Small intestine (tissue), 7 donors: ENCODE measurements around the gene PCBP3. TPM values are rescaled to one million over a fixed set of nuclear protein-coding genes. Genes with fewer than 3 reads are reported as not detected.

ENCODE experiments used
- DNase-seq, 2 donors: peaks; one replicate each; pipeline versions ENCODE4 v3.0.0 to v3.0.0-alpha.2; 2013
- FAIRE-seq: peaks from 2 replicates; lab custom pipeline; 2012; peaks lifted over from hg19 to GRCh38; lab: Jason Lieb, UNC
- H3K27ac ChIP-seq, 3 donors: one replicate each; pipeline ENCODE4 v1.5.1; 2013; ENCODE audit warnings: low read length in 2 of 3, mild to moderate bottlenecking in 2 of 3, control low read depth in 1 of 3, inconsistent platforms in 1 of 3, low read depth in 1 of 3, moderate library complexity in 1 of 3
- H3K27me3 ChIP-seq, 3 donors: one replicate each; pipeline ENCODE4 v1.6.1; 2013; ENCODE audit warnings: low read length in 3 of 3, inconsistent platforms in 1 of 3; ENCODE audit not compliant: control insufficient read depth in 3 of 3, insufficient read depth in 3 of 3
- H3K36me3 ChIP-seq, 3 donors: one replicate each; pipeline ENCODE4 v1.6.1; 2013; ENCODE audit warnings: low read length in 3 of 3, inconsistent platforms in 1 of 3, low read depth in 1 of 3, mild to moderate bottlenecking in 1 of 3, moderate library complexity in 1 of 3; ENCODE audit not compliant: control insufficient read depth in 3 of 3, insufficient read depth in 2 of 3
- H3K4me1 ChIP-seq, 3 donors: one replicate each; pipeline ENCODE4 v1.6.1; 2013; ENCODE audit warnings: low read length in 2 of 3, inconsistent platforms in 1 of 3, low read depth in 1 of 3, mild to moderate bottlenecking in 1 of 3, moderate library complexity in 1 of 3; ENCODE audit not compliant: control insufficient read depth in 3 of 3, insufficient read depth in 2 of 3
- H3K4me3 ChIP-seq, 3 donors: one replicate each; pipeline ENCODE4 v1.5.1; 2013; ENCODE audit warnings: low read length in 3 of 3, control low read depth in 1 of 3, inconsistent platforms in 1 of 3, low read depth in 1 of 3, mild to moderate bottlenecking in 1 of 3, moderate library complexity in 1 of 3
- H3K9me3 ChIP-seq, 2 donors: one replicate each; pipeline ENCODE4 v1.6.1; 2013; ENCODE audit warnings: low read depth in 1 of 2, low read length in 1 of 2; ENCODE audit not compliant: control insufficient read depth in 2 of 2, insufficient read depth in 1 of 2
- WGBS, 3 donors: extraction: QIAGEN DNeasy Blood & Tissue Kit; methylation state at CpG; one replicate each; pipeline ENCODE4 v1.1.7; 2013; 5-methylcytosine and 5-hydroxymethylcytosine counted together
- polyA plus RNA-seq, 4 donors: library from polyadenylated mRNA; stranded (reverse) in 3 of 4; unstranded in 1 of 4; fragments of 200-250 nt in 3 of 4; fragments of 120-200 nt in 1 of 4; gene quantifications; one replicate each; pipeline versions ENCODE4 v1.2.1 to v1.2.3, GENCODE V29; 2013
- donor health status: healthy with polysubstance abuse.
- donor health status: control.
- donor health status: control.
- donor health status: Bipolar disorder and iron deficiency.
- donor health status: healthy.

Gene PCBP3
- polyA plus RNA-seq, 4 donors, result 0.81 to 8.2 (median 1.0) TPM; not detected in 1

- Histone ChIP-seq H3K36me3 (no peaks in the 10 kb centered on the region), H3K4me1 (no peaks in the 10 kb centered on the region), H3K9me3 (peaks cover 0 to 22% of the 10 kb centered on the region in 2 donors), H3K27me3 (no peaks in the 10 kb centered on the region), H3K27ac (no peak overlapping the region), H3K4me3 (no peak overlapping the region)
- FAIRE-seq, result no peak
- 83 to 87% (median 84%) methylated on average over 17 of the region's 17 CpGs for WGBS, 3 donors
- no peak for DNase-seq
These were observed 295.4 kb downstream of the PCBP3 start for GRCh38 chr21:45938811-45939520.

DNA sequence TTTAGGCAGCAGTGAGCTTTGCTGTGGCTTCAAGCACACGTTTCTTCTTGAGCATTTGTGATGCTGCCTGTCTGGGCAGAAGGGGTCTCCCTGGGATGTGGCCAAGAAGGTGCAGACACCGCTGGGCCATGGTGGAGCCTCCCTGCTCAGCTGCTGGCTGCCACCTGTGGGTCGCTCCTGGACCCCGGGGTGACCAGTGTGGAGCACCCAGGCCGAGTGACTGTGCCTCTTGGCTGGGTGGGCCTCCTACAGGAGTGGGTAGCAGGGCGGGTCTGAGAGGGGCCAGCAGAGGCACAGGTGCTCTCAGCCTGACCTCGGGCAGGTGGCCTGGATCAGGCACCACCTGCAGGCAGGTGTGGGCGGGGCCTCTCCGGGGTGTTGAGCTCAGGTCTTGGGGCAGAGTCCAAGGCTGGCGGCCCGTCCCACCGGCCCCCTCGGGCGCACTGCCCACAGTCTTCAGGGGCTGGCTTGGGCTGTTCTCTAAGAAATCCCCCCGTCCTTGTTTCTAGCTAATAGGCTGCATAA lies 296.1 kb downstream of the PCBP3 start:
- Histone ChIP-seq H3K4me3 (no peak overlapping the region), H3K4me1 (no peaks in the 10 kb centered on the region), H3K27ac (no peak overlapping the region), H3K9me3 (peaks cover 0 to 21% of the 10 kb centered on the region in 2 donors), H3K36me3 (no peaks in the 10 kb centered on the region), H3K27me3 (no peaks in the 10 kb centered on the region)
- FAIRE-seq (no peak), DNase-seq (no peak)
- WGBS, 3 donors, result 66 to 80% (median 68%) methylated on average over 13 to 15 of the region's 15 CpGs

- FAIRE-seq (no peak), DNase-seq (no peak)
- Histone ChIP-seq H3K4me3 (no peak overlapping the region), H3K36me3 (no peaks in the 10 kb centered on the region), H3K4me1 (no peaks in the 10 kb centered on the region), H3K27me3 (no peaks in the 10 kb centered on the region), H3K9me3 (peaks cover 0 to 17% of the 10 kb centered on the region in 2 donors), H3K27ac (no peak overlapping the region)
- WGBS, 3 donors, result 92 to 96% (median 93%) methylated on average over 20 of the region's 20 CpGs
These were observed 296.6 kb downstream of the PCBP3 start for GRCh38 chr21:45940091-45940490.

DNA sequence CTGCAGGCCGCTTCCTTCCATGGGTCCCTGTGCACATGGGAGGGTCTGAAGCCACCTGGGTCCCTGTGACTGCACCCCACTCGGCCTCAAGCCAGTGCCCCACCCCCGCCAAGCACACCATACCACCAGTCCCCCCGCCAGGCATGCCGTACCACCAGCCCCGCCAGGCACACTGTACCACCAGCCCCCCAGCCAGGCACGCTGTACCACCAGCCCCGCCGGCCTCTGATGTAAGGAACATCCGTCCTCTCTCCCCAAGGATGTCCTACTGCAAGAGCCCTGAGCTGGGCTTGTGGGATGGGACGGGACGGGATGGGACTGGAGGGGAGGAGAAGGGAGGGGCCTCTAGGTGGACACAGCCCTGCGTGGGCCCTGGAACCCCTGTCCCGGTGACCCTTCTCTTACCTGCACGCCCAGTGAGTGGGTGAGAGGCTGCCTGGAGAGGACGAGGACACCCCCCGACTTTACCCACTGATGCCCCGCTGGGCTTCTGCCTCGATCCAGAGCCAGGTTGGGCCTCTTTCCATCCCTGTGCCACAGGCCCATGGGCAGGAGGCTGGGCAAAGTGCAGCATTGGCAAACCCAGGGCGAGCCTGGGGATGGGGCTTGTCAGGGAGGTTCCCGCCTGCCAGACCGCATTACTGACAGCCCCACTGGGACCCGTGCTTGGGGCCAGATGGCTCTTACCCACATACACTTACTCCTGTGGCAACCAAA lies 297.3 kb downstream of the PCBP3 start:
- H3K27ac ChIP-seq, result no peak overlapping the region
- H3K4me1 ChIP-seq, result no peaks in the 10 kb centered on the region
- 73 to 84% (median 78%) methylated on average over 23 of the region's 23 CpGs for WGBS, 3 donors
- DNase-seq, result no peak
- H3K4me3 ChIP-seq, result no peak overlapping the region
- H3K36me3 ChIP-seq, result no peaks in the 10 kb centered on the region
- H3K27me3 ChIP-seq, result no peaks in the 10 kb centered on the region
- FAIRE-seq, result no peak
- peaks cover 0 to 10% of the 10 kb centered on the region in 2 donors for H3K9me3 ChIP-seq

- no peaks in the 10 kb centered on the region for H3K36me3 ChIP-seq
- 79 to 85% (median 80%) methylated on average over 11 to 14 of the region's 14 CpGs for WGBS, 3 donors
- H3K4me3 ChIP-seq, result no peak overlapping the region
- no peak for DNase-seq
- no peak for FAIRE-seq
- no peaks in the 10 kb centered on the region for H3K27me3 ChIP-seq
- H3K27ac ChIP-seq, result no peak overlapping the region
- no peaks in the 10 kb centered on the region for H3K4me1 ChIP-seq
- peaks cover 0 to 5% of the 10 kb centered on the region in 2 donors for H3K9me3 ChIP-seq
These were observed 297.8 kb downstream of the PCBP3 start for GRCh38 chr21:45941338-45941710.

- FAIRE-seq (no peak), DNase-seq (no peak)
- no peak overlapping the region for H3K4me3 ChIP-seq
- H3K9me3 ChIP-seq, result no peaks in the 10 kb centered on the region
- H3K36me3 ChIP-seq, result no peaks in the 10 kb centered on the region
- WGBS, 3 donors, result 82 to 85% (median 84%) methylated on average over 30 to 32 of the region's 32 CpGs
- H3K27me3 ChIP-seq, result no peaks in the 10 kb centered on the region
- H3K4me1 ChIP-seq, result no peaks in the 10 kb centered on the region
- no peak overlapping the region for H3K27ac ChIP-seq
These were observed 298.4 kb downstream of the PCBP3 start for GRCh38 chr21:45941717-45942546.

DNA sequence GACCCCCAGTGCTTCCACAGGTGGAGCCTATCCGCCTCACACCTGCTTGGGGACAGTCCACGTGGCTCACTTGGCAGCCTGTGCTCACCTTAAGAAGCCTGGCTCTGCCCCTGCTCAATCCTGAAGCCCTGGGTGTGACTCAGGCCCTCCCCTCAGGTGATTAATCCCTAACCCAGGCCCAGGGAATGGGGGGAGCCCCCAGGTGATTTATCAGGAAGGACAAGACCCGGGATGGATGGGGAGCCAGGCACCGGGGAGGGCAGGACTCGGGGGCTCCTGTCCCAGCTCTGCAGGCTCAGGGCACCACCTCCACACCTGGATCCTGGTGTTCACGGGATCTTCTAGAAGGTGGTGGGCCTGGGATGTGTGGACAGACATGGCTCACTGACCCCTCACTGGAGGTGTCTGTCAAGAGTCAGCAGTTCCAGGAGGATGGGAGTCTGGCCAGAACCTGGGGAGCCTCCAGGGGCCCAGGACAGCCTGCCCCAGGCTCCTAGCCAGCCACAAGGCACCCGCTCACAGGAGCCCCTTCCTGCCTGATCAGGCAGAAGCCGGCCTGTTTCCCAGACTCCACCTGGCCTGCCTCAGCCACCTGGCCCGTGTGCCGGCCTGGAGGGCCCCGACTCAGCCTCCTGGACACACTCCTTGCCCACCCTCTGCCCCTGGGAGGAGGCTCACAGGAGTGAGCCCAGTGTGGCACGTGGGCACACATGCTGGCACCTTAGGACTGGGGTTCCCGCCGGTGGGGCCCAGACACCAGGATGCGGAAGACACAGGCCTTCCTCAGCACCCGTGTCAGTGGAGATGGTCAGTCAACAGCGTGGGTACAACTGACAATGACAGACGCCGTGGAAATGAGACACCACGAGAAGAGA lies 299.5 kb downstream of the PCBP3 start:
- Histone ChIP-seq H3K9me3 (no peaks in the 10 kb centered on the region), H3K27ac (no peak overlapping the region), H3K27me3 (no peaks in the 10 kb centered on the region), H3K36me3 (no peaks in the 10 kb centered on the region), H3K4me3 (no peak overlapping the region), H3K4me1 (no peaks in the 10 kb centered on the region)
- no peak for DNase-seq
- no peak for FAIRE-seq
- 65 to 70% (median 67%) methylated on average over 14 to 20 of the region's 20 CpGs for WGBS, 3 donors
